Activated gamma-delta T cell (primary cell): ENCODE measurements around the gene WASF2.
"Not testable (repeated sequence)": the region's sequence is repeated elsewhere in the genome, so short reads cannot be mapped to it uniquely, and the experiment has no call there.

Experiments
- DNase-seq: peaks from one replicate; lab custom pipeline; 2025; lab: John Stamatoyannopoulos, UW

Gene WASF2

GRCh38 chr1:27454610-27455009 lies 35.4 kb downstream of the WASF2 start:
- DNase-seq, result no peak

- no peak for DNase-seq
Observed at GRCh38 chr1:27451343-27451742, 38.6 kb downstream of the WASF2 start.

GRCh38 chr1:27448982-27449381 lies 41.0 kb downstream of the WASF2 start:
- DNase-seq, result no peak

DNA sequence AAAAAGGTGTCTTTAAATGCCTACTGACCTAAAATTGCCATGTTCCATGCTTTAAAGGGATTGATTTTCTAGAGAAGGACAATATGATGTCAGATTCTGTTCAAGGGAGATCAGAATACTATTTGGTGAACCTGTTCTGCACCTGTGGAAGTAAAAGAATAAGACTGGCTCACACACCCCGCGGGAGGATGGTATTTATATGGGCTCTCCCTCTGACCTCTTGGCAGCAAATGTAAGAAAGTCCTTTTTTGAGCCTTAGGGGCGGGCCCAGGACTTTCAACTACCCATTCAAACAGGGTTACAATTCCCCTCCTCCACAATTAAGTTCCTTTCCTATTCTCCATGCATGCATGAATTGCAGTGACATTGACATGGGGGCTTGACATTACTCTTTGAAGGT lies 42.1 kb downstream of the WASF2 start:
- DNase-seq, result no peak

DNA sequence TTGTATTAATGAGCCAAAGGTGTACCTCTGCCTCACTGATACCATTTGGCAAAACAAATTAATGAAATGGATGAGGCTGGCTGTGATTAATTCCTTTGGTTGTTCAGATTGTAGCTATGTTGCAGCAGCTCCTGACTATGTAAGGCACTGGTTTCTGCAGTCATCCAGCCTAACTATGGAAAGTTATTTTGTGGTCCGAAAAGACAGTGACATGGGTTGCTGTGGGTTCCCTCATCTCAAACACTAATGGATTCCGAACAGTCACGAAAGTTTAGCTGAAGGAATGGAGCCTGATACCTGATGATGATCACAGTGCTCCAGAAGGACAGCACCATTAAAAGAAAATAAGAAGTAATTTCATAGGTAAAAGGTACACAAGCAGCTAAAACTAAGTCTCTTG lies 42.6 kb downstream of the WASF2 start:
- DNase-seq, result no peak

DNA sequence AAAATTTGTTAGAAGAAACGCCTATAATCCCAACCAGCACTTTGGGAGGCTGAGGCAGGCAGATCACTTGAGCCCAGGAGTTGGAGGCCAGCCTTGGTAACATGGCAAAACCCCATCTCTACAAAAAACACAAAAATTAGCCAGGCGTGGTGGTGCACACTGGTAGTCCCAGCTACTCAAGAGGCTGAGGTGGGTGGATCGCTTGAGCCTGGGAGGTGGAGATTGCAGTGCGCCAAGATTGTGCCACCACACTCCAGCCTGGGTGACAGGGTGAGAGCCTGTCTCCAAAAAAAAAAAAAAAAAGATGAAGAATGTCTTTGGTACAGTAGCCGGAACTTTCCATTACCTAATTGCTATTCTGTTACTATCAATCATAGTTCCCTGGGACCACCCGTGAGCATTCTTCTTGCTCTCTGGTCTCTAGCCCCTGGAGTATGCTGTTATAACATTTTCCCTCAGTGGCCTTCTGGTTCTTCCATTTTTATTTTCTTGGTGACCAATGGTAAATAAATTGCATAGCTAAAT lies 43.4 kb downstream of the WASF2 start:
- DNase-seq, result no peak

- no peak for DNase-seq
Observed at GRCh38 chr1:27445177-27445936, 44.6 kb downstream of the WASF2 start.

GRCh38 chr1:27444632-27445031 lies 45.3 kb downstream of the WASF2 start:
- no peak for DNase-seq

- no peak for DNase-seq
Observed at GRCh38 chr1:27439150-27439549, 50.8 kb downstream of the WASF2 start.

DNA sequence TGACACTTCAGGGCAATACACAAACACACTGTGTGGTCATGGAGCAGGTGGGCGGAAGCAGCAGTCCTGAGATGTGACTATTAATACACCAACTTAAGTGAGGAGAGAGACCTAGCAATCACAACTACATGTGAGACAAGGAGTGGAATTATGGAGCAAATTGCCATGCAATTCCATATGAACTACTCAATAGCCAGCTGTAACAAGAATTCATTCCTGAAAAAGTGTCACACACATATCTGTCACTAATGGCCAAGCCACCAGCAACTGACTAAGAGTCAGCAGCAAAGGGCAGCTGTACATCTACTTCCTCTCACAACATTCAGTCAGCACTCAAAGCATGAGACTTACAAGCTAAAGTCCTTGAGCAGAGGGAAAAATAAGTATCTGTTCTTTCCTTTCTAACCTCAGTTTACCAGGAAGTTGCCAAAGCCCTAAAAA lies 51.3 kb downstream of the WASF2 start:
- no peak for DNase-seq

DNA sequence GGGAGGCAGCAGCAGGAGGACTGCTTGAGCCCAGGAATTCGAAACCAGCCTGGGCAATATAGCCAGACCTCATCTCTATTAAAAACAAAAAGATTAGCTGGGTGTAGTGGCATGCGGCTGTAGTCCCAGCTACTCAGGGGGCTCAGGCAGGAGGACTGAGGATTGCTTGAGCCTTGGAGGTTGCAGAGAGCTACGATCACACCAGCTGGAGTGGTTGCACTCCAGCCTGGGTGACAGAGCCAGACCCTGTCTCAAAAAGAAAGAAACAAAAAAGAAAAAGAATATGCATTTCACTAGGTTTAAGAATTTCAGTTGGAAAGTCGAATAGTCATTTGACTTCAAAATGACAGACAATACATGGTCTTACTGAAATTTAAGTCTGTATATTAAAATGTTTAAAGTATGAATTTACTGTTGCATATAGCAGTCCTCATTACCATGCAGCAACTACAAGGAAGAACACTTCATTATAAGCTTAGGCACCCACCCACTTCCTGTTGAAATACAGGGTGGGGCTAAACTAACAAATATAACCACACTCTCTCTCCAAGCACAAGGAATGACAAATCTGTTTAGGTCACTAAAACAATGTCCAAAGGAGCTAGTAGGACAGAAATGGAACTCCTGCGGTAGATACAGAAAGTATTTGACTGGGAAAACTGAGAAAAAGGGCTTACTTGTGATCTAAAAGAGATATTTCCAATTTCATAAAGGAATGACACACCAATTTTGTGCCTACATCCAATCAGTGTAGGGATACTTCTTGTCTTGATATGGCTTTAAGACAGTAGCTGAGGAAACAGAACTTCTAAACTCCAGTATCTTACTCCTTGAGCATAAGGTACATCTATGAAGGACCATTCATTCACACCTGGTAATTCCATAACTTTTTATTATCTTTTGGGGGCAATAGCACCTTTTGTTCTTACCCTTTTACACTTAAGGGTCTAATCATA lies 53.5 kb downstream of the WASF2 start:
- no peak for DNase-seq

DNA sequence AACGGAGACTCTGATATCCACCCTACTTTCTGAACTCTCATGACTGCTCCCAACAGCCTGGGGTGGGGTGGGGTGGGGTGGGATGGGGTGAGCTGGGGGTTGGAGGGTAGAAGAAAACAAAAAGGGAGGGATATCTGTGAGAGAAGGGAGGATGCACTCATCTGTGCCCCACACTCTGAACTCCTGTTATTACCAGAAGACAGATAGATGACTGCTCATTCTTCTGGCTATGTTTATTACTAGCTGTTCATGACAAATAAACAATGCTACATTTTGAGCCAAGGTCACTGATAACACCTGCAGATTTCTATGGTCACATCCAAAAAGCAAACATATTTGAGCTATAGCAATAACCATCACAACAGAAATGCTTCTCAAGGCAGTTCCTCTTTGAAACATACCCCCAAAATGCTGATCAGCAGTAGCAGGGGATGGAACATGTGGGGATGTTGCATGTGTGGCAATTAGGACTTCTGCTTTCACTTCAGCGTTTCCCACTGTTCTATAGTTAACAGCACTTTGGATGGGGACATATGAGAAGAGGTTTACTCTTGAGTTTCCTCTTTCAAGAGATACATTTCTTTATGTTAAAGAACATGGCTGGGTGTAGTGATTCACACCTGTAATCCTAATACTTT lies 54.3 kb downstream of the WASF2 start:
- DNase-seq, result no peak

DNA sequence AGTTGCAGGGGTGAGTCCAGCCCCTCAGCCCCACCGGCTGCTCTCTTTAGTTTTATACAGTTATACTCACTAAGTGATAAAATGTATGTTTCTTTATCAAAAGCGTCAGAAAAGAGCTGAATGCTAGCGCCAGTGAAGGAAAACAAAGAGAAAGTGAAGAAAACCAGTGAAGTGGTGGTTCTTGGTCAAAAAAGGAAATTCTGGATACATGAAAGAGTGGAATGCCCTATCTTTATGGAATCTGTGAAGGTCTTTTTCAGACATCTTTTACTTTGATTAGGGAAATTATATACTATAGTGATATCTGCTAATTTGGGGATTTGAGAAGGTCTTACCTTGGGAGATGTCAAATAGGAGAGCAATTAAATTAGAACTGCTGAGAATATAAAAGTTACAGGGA lies 56.3 kb downstream of the WASF2 start:
- DNase-seq, result no peak

DNA sequence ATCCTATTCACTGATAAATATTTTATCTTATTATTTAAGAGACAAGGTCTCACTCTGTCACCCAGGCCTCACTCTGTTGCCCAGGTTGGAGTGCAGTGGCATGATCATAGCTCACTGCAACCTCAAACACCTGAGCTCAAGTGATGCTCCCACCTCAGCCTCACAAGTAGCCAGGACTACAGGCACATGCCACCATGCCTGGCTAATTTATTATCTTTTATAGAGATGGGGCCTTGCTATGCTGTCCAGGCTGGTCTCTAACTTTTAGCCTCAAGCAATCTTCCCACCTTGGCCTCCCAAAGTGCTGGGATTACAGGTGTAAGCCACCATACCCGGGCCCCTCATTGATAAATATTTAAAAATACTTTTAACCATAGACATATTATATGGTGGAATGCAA lies 57.2 kb downstream of the WASF2 start:
- DNase-seq, result not testable (repeated sequence)

DNA sequence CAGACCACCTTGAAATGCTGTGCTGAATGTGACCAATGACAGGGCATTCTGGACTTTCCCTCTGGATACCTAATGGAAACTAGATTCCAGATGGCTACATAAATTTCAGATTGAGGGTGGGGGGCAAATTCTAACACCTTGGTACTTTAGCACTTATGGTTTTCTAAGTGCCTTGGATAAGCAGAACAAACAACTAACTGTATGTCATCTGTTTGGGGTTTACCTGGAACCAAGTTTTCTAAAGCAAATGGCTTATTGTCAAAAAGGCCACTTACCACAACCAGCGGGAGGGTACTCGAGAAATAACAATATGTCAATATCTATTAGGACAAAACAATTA lies 58.4 kb downstream of the WASF2 start:
- no peak for DNase-seq

DNA sequence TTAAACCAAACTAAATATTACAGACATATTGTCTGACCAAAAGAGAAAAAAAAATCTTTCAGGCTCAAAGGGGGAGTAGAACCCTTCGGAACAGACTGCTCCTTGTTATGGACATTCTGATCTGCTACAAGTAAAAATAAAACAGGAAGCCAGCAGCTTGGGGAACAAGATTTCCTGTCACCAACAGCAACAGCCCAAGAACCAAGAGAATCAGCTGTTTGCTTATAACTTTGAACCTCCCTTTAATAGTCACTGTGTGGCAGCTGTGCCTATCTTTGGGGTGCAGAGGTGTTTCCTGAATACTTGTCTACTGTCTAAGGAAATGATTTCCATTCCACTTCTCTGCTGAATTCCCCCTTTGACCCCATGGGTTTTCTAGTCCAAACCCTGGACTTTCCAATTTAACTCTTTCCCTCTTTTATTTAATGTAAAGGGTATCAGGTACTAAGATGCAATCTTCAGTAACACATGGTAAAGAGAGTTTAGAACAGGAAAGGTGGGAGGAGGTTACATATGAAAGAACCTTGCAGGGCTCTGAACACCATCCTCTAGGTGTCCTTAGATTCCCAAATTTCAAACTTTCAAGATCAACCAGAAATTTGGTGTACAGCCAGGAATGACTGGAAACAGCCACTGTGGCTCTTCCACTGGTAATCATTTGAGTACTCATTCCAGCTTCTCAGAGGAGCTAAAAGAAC lies 58.9 kb downstream of the WASF2 start:
- no peak for DNase-seq

DNA sequence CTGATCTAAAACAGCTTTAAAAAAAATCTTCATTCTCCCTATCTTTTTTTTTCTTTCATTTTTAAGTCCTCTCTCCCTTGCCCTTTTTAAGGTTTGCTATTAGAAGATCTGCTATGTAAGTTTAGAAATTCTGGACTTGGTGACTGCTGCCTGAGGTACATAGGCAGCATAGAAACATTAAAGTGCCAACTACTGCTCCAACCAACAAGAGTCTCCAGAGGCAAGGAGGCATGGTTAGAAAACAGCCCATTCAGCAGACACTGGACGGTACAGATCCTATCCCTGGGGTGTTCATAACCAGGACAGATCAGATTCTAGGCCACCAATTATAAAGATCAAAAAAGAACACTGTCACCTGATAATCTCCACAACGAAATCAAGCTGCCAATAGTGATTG lies 60.9 kb downstream of the WASF2 start:
- DNase-seq, result no peak

- DNase-seq, result no peak
Observed at GRCh38 chr1:27428316-27429028, 61.5 kb downstream of the WASF2 start.

DNA sequence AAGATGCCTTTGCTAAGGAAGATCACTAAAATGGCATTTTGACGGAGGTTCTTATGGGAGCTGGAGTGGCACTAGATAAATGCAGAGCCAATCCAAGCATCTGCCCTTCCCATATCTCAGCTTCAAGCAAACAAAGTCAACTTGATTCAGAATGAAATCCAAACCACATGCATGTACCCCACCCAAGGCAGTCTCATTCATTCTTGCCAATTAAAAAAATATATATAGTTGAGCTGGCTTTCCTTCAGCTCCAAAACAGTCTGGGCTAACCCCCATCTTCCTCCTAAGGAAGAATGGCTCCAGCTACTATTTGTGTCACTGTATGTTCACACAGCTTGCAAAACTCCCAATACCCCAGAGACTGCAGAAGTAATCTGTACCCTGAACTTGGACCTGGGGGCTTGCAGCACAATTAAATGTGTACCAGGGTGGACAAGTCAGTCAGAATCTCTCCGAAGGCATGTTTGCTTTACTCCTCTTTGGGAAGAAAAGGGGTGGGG lies 62.1 kb downstream of the WASF2 start:
- DNase-seq, result no peak

- no peak for DNase-seq
Observed at GRCh38 chr1:27427329-27427728, 62.6 kb downstream of the WASF2 start.

- DNase-seq, result no peak
Observed at GRCh38 chr1:27423709-27424108, 66.3 kb downstream of the WASF2 start.
